Activated CD4-positive, alpha-beta T cell treated with anti-CD3 and anti-CD28 coated beads for 36 hours (primary cell): ENCODE results near the gene KCP. TPM values are rescaled to one million over a fixed set of nuclear protein-coding genes. Genes with fewer than 3 reads are reported as not detected.
A peak's percentile ranks its signal among the peaks of the same experiment; 100 is the strongest.
"Not testable (repeated sequence)": the region's sequence is repeated elsewhere in the genome, so short reads cannot be mapped to it uniquely, and the experiment has no call there.

Source experiments
- ATAC-seq: fragments of 200-7000 bp; cut with Tn5 transposase; one replicate; pipeline ENCODE4 v1.10.0; 2021; ENCODE audit warnings: mild to moderate bottlenecking, moderate library complexity
- CTCF ChIA-PET: fragments of 350-600 bp; sonication (Branson Sonifier 250); formaldehyde crosslinking; loops from one replicate; lab custom pipeline; 2021; ENCODE audit warnings: antibody characterized with exemption; lab: Charles Lee
- POLR2A ChIA-PET: fragments of 350-600 bp; sonication (Branson Sonifier 250); formaldehyde crosslinking; loops from one replicate; lab custom pipeline; 2021; ENCODE audit warnings: antibody characterized with exemption, inconsistent platforms; lab: Charles Lee
- DNase-seq: peaks from one replicate; pipeline ENCODE4 v3.0.0-alpha.2; 2020
- H3K27ac Mint-ChIP-seq: one replicate; pipeline ENCODE4 v1.8.0; 2021; ENCODE audit warnings: mixed read lengths
- H3K27me3 Mint-ChIP-seq: one replicate; pipeline ENCODE4 v1.8.0; 2021; ENCODE audit warnings: mixed read lengths
- H3K36me3 Mint-ChIP-seq: one replicate; pipeline ENCODE4 v1.8.0; 2021; ENCODE audit warnings: low read depth, mixed read lengths
- H3K4me1 Mint-ChIP-seq: one replicate; pipeline ENCODE4 v1.8.0; 2021; ENCODE audit warnings: mixed read lengths
- H3K4me3 Mint-ChIP-seq: one replicate; pipeline ENCODE4 v1.8.0; 2021; ENCODE audit warnings: mild to moderate bottlenecking, moderate library complexity, mixed read lengths
- H3K9me3 Mint-ChIP-seq: one replicate; pipeline ENCODE4 v1.8.0; 2021; ENCODE audit warnings: low read depth, mixed read lengths
- intact Hi-C, 2 experiments: fragments of 100-400 bp; cut with DNase I in 1 of 2; cut with micrococcal nuclease in 1 of 2; formaldehyde crosslinking; loops; one replicate each; pipeline versions ENCODE4 v1.14.2 to v1.15.1; 2022 to 2024; cut with DNase I, micrococcal nuclease
- total RNA-seq, 2 experiments: library from RNA; stranded (reverse); gene quantifications; one replicate each; pipeline ENCODE4 v1.2.3, GENCODE V29; 2021

Gene KCP
- total RNA-seq, 2 experiments from 2014 or later = not detected

- Mint-ChIP-seq H3K27me3 (peaks cover 20% of the 10 kb centered on the region), H3K36me3 (no peaks in the 10 kb centered on the region), H3K9me3 (no peaks in the 10 kb centered on the region), H3K4me3 (no peak overlapping the region), H3K4me1 (peaks cover 4% of the 10 kb centered on the region), H3K27ac (no peak overlapping the region)
- CTCF ChIA-PET = interaction anchor here (0.6 to 1.3 kb wide), 2 partner anchors 12 to 292 kb away, joined by 3 read pairs; no protein-coding TSS in a partner anchor
- POLR2A ChIA-PET = no interaction called here
- intact Hi-C loops = no loop called here
- DNase-seq = no peak
- ATAC-seq = no peak
Observed at GRCh38 chr7:128919881-128920799, 9.6 kb upstream of the KCP start.

- peaks cover 5% of the 10 kb centered on the region for H3K4me1 Mint-ChIP-seq
- H3K27ac Mint-ChIP-seq = no peak overlapping the region
- H3K27me3 Mint-ChIP-seq = peaks cover 20% of the 10 kb centered on the region
- no peak for DNase-seq
- intact Hi-C loops = no loop called here
- H3K4me3 Mint-ChIP-seq = no peak overlapping the region
- ChIA-PET POLR2A (no interaction called here), CTCF (interaction anchor here (0.6 to 1.3 kb wide), 3 partner anchors 13 to 15 kb away, joined by 3 read pairs; no protein-coding TSS in a partner anchor)
- no peak for ATAC-seq
- no peaks in the 10 kb centered on the region for H3K36me3 Mint-ChIP-seq
- H3K9me3 Mint-ChIP-seq = no peaks in the 10 kb centered on the region
Observed at GRCh38 chr7:128919241-128919640, 8.7 kb upstream of the KCP start.

GRCh38 chr7:128918016-128918665 lies 7.6 kb upstream of the KCP start:
- Mint-ChIP-seq H3K36me3 (no peaks in the 10 kb centered on the region), H3K4me3 (no peak overlapping the region), H3K27ac (no peak overlapping the region), H3K4me1 (peaks cover 6% of the 10 kb centered on the region), H3K9me3 (no peaks in the 10 kb centered on the region), H3K27me3 (peaks cover 23% of the 10 kb centered on the region)
- intact Hi-C loops = no loop called here
- CTCF ChIA-PET = no interaction called here
- DNase-seq (no peak), ATAC-seq (no peak)
- POLR2A ChIA-PET = interaction anchor here (0.7 kb wide), 1 partner anchor 246 kb away, joined by 3 read pairs; no protein-coding TSS in a partner anchor

DNA sequence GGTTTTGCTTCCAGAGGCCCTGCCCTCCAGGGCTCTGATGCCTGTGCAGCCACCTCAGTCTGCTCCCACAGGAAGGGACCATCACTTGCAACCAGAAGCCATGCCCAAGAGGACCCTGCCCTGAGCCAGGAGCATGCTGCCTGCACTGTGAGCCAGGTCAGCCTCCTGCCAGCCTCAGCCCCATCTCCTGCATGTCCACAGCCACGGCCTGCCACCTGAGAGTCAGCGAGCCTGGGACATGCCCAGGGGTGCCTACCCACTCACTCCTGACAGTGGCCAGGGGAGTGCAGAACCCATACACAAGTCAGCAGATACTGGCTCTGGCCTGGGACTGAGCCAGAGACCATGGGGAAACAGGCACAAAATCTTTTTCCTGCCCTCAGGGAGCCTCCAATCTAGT lies 6.6 kb upstream of the KCP start:
- no peak for ATAC-seq
- Mint-ChIP-seq H3K9me3 (no peaks in the 10 kb centered on the region), H3K4me1 (peaks cover 6% of the 10 kb centered on the region), H3K36me3 (no peaks in the 10 kb centered on the region), H3K4me3 (no peak overlapping the region), H3K27ac (no peak overlapping the region), H3K27me3 (peaks cover 25% of the 10 kb centered on the region)
- CTCF ChIA-PET = no interaction called here
- POLR2A ChIA-PET = no interaction called here
- intact Hi-C loops = no loop called here
- no peak for DNase-seq

DNA sequence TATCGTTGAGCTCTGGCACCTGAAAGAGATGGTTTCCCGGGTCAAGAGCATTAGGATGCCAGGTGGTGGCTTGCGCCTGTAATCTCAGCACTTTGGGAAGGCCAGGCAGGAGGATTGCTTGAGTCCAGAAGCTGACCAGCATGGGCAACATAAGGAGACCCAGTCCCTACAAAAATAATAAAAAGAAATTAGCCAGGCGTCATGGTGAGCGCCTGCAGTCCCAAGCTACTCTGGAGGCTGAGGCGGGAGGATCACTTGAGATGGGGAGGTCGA lies 6.1 kb upstream of the KCP start:
- ATAC-seq = no peak
- intact Hi-C loops = no loop called here
- POLR2A ChIA-PET = no interaction called here
- Mint-ChIP-seq H3K4me3 (no peak overlapping the region), H3K4me1 (peaks cover 6% of the 10 kb centered on the region), H3K27ac (no peak overlapping the region), H3K27me3 (peaks cover 28% of the 10 kb centered on the region), H3K36me3 (no peaks in the 10 kb centered on the region), H3K9me3 (no peaks in the 10 kb centered on the region)
- CTCF ChIA-PET = no interaction called here
- DNase-seq = no peak

DNA sequence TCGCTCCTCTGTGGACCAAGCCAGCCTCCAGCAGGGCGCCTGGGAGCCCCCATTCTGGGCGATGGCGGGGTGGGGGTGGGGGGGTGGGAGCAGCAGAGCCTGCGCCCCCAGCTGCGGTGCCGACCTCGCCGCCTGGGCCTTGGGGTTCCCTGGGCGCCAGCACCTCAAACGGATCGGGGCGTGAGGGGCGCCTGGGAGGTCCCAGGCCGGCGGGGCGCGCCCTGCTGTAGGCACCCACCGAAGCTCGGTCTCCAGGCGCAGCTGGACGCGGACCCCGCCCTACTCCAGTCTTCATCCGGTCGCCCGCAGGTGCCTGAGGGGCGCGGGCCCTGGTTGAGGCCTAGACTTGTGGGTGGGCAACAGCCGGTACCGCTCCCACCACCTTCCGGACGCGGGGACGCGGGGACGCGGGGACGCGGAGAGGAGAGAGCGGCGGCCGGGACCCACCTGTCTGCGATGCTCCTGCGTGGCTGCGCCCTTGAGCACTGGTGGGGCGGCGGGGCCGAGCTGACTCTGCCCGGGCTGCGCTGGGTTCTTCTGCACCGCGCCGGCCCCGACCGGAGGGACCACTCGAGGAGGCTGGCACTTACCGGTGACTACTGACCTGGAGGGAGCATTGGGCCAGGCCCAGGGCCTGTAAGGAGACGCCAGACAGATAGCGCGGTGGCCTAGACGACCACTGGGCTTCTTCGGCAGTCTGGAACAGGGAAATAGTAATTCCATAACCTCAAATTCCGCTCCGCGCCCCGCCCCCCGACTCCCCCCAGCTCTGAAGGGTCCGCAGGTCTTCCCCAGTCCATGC lies 5.5 kb upstream of the KCP start:
- Mint-ChIP-seq H3K4me3 (no peak overlapping the region), H3K4me1 (peaks cover 6% of the 10 kb centered on the region), H3K36me3 (no peaks in the 10 kb centered on the region), H3K27me3 (peaks cover 31% of the 10 kb centered on the region), H3K27ac (no peak overlapping the region), H3K9me3 (no peaks in the 10 kb centered on the region)
- ChIA-PET CTCF (no interaction called here), POLR2A (no interaction called here)
- ATAC-seq (no peak), DNase-seq (no peak)
- intact Hi-C loops = no loop called here

DNA sequence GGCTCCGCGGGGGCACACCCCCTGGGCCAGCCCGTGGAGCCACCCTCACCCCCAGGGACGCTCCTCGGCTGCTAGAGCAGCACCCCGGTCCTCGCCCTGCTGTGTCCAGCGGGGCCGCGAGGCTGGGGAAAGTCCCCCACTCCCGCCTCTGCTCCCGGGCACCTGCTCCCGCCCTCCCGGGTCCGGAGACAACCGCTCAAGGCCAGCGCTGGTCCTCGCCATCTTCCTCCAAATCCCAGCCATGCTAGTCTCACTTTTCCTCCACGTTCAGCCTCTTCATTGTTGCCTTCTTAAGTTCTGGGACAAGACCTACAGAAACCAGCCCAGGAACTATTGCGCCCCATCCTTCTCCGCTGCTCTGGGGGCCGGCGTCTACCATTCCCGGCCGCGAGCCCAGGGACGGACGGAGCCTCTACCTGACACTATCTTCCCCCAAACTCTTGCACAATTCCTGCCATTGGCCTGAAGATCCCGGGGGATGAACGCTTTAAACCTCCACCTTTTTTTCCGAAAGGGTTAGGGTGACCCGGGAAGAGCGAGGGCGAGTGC lies 4.8 kb upstream of the KCP start:
- no peak overlapping the region for H3K4me3 Mint-ChIP-seq
- CTCF ChIA-PET = no interaction called here
- H3K36me3 Mint-ChIP-seq = no peaks in the 10 kb centered on the region
- peaks cover 6% of the 10 kb centered on the region for H3K4me1 Mint-ChIP-seq
- no peaks in the 10 kb centered on the region for H3K9me3 Mint-ChIP-seq
- peaks cover 33% of the 10 kb centered on the region for H3K27me3 Mint-ChIP-seq
- ATAC-seq (no peak), DNase-seq (no peak)
- POLR2A ChIA-PET = no interaction called here
- intact Hi-C loops = no loop called here
- H3K27ac Mint-ChIP-seq = peak overlapping the region; percentile 44

DNA sequence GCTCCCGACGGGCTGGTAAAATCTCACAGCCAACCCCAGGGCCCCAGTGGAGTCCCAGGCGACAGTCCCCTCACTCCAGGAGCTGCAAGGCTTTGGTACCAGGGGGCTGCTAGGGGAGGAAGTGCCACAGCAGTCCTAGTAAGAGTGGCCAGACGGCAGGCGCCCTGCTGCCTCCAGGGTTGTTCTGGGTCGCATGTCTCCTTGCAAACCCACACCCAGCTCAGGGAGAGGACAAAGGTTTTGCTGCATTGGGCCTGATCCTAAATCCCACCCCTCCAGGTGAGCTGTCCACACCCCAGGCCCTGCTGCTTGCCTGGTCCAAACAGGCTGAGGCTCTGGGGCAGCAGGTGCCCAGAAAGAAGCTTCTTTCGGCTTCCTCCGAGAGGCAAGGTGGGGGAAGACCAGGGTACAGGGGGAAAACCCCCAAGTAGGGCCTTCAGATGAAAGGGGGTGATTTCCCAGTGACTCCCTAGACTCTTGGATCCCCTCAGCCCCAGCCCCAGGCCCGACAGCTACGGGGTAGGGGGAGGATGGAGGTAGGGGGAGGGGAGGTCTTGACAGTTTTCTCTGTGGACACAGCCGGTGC lies 4.2 kb upstream of the KCP start:
- no peaks in the 10 kb centered on the region for H3K36me3 Mint-ChIP-seq
- H3K9me3 Mint-ChIP-seq = no peaks in the 10 kb centered on the region
- intact Hi-C loops = no loop called here
- POLR2A ChIA-PET = no interaction called here
- DNase-seq (no peak), ATAC-seq (peak; percentile 69)
- no peak overlapping the region for H3K27ac Mint-ChIP-seq
- no peak overlapping the region for H3K4me3 Mint-ChIP-seq
- H3K27me3 Mint-ChIP-seq = peaks cover 37% of the 10 kb centered on the region
- CTCF ChIA-PET = no interaction called here
- peaks cover 6% of the 10 kb centered on the region for H3K4me1 Mint-ChIP-seq

DNA sequence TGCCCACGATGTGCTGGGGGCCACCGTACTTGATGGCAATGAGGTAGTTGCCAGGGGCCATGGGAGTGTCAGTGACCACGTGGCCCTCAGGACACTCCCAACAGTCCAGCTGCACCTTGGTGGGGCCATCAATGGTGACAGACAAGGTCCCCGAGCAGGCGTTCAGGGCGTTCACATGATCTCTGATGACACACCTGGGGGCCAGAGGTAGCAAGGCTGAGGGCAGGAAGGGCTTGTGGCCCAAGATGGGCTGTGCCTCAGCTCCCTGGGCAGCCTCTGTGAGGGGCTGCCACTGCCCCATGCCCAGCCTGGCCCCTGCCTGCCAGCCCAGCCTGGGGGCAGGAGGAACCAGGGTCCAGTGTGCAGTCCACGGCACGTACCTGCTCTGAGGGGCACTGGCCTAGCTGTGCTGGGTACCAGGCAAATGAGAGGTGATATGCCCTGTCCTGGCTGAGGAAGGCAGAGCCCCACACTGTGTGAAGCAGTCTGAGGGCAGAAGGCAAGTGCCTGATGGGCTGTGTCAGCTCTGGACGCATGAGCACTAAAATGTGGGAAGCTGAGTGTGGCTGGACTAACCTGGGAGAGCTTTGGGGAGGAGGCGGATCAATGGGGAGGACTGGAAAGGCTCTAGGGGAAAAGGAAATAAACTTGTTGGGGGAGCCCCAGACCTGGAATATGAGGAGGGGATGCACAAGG lies 3.5 kb upstream of the KCP start:
- no peak overlapping the region for H3K27ac Mint-ChIP-seq
- intact Hi-C loops = no loop called here
- ChIA-PET POLR2A (no interaction called here), CTCF (no interaction called here)
- DNase-seq (no peak), ATAC-seq (no peak)
- H3K27me3 Mint-ChIP-seq = peaks cover 43% of the 10 kb centered on the region
- H3K9me3 Mint-ChIP-seq = no peaks in the 10 kb centered on the region
- H3K4me1 Mint-ChIP-seq = peaks cover 6% of the 10 kb centered on the region
- no peaks in the 10 kb centered on the region for H3K36me3 Mint-ChIP-seq
- no peak overlapping the region for H3K4me3 Mint-ChIP-seq

DNA sequence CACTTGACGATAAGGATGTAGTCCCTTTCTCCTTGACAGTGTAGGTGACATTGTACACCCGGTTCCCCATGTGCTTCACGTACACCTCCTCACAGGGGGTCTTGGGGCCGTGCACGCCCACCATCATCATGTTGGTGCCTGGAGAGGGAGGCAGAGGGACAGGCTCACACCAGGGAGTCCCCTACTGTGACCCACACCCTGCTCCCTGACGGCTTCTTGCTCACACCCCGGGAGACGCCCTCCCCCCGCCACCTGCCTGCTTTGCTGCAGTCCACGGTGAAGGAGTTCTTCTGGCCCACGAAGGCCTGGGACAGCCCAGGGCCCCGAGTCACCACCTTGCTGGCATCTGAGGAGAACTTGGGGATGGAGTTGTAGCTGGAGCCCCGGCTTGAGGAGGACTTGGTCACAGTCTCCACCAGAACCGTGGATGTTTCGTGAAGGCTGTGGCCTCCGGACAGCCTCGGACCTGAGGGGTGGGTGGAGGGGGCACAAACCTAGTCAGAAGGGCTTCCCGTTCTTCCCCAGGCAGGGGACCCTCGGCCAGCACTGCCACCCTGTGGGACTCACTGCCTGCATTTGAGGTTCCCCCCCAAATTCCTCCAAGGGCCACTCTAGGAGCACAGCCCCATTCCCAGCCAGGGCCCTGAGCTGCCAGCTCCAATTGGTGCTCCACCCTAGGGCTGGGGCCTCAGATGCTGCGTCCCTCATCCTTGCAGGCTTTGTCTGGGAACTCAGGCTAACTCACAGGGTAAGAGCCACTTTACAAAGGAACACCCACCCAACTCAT lies 2.4 kb upstream of the KCP start:
- DNase-seq, ATAC-seq, H3K9me3 Mint-ChIP-seq, CTCF ChIA-PET, H3K4me3 Mint-ChIP-seq, intact Hi-C loops, POLR2A ChIA-PET, H3K4me1 Mint-ChIP-seq, H3K36me3 Mint-ChIP-seq, H3K27ac Mint-ChIP-seq: not testable (repeated sequence)
- peaks cover 38% of the 10 kb centered on the region for H3K27me3 Mint-ChIP-seq
